ENCODE results near the gene MYF5. TPM values are rescaled to one million over a fixed set of nuclear protein-coding genes. Genes with fewer than 3 reads are reported as not detected.

Gene MYF5
- total and polyA plus RNA-seq, 9 of the 15 experiments (the other 6 are each of a cell fraction or from before 2014, with no cell fraction given), result not detected

- TF ChIP-seq AFF4 (CRISPR knock-in tag; IDR thresholded peaks at IDR 0.05) (no peak), ZNF79 (CRISPR knock-in tag; IDR thresholded peaks at IDR 0.05; ENCODE audit: low read depth) (no peak), BACH1 (tag; IDR thresholded peaks at IDR 0.05) (no peak), POLR2G (IDR thresholded peaks at IDR 0.05; ENCODE audit: low read depth, low read length) (no peak), TFAM (CRISPR knock-in tag; conservative IDR thresholded peaks at IDR 0.05) (no peak), ZFP30 (CRISPR knock-in tag; IDR thresholded peaks at IDR 0.05; ENCODE audit: borderline replicate concordance) (no peak)
These were observed 45.1 kb downstream of the MYF5 start (continued) for GRCh38 chr12:80761838-80762237.

GRCh38 chr12:80763874-80764273, 47.2 kb downstream of the MYF5 start:
- Histone ChIP-seq H4K20me1 (replicated peaks; ENCODE audit: control insufficient read depth, insufficient read depth, low read length) (no peaks in the 10 kb centered on the region), H3K79me2 (ENCODE audit: control insufficient read depth, insufficient read depth, low read length) (no peaks in the 10 kb centered on the region), H3K36me3 (ENCODE audit: control insufficient read depth, insufficient read depth, low read length) (no peaks in the 10 kb centered on the region), H3K27me3 (ENCODE audit: control insufficient read depth in 2 of 2, insufficient read depth in 2 of 2, low read length in 2 of 2) (no peaks in the 10 kb centered on the region), H3K4me1 (replicated peaks in 1 of 2; ENCODE audit: control insufficient read depth in 2 of 2, insufficient read depth in 2 of 2, low read length in 2 of 2) (no peaks in the 10 kb centered on the region), H3K9ac (ENCODE audit: insufficient read depth in 1 of 2, low read depth in 2 of 2, low read length in 2 of 2) (no peak overlapping the region), H3K27ac (ENCODE audit: extremely low read depth, low read depth, low read length) (no peak overlapping the region), H3K9me3 (replicated peaks; ENCODE audit: control insufficient read depth, insufficient read depth, low read depth, low read length) (no peaks in the 10 kb centered on the region; the same call in 1 of the 2 replicates), H3K4me2 (ENCODE audit: insufficient read depth, low read length) (no peak overlapping the region), H3K9me1 (ENCODE audit: control insufficient read depth, insufficient read depth, low read length) (no peaks in the 10 kb centered on the region), H3K4me3 (no peak overlapping the region), H2AFZ (ENCODE audit: low read depth, low read length) (no peak overlapping the region)
- 4% methylated on average over 3 of the region's 4 CpGs for WGBS (ENCODE audit: insufficient coverage, low coverage, missing lambda C conversion rate)
- DNase-seq (ENCODE audit: extremely low read depth in 1 of 4, low spot score in 3 of 4) (peak in 2 of 4 experiments; percentile 8 to 10), ATAC-seq (no peak), FAIRE-seq (no peak)
- ChIA-PET POLR2A (no interaction called here), CTCF (ENCODE audit: low intra/inter-chr PET ratio) (interaction anchor here (0.6 to 0.8 kb wide), 2 partner anchors 352 to 1208 kb away, joined by 3 read pairs; no protein-coding TSS in a partner anchor)
- intact Hi-C loops (cut with micrococcal nuclease), result no loop called here
- no peak for TF ChIP-seq FOXP4 (CRISPR knock-in tag; IDR thresholded peaks at IDR 0.05; ENCODE audit: borderline replicate concordance)
- TF ChIP-seq KDM1A (IDR thresholded peaks at IDR 0.05), result no peak
- TF ChIP-seq MTA2 (IDR thresholded peaks at IDR 0.05; ENCODE audit: low read depth), result no peak
- no peak for TF ChIP-seq ZNF699 (CRISPR knock-in tag; IDR thresholded peaks at IDR 0.05; ENCODE audit: insufficient replicate concordance)
- TF ChIP-seq CTCF (IDR thresholded peaks at IDR 0.05 in 2 of 3, conservative IDR thresholded peaks at IDR 0.05 in 1 of 3; ENCODE audit: insufficient read depth in 2 of 3, low read depth in 1 of 3, low read length in 3 of 3), result 0 out of 6 replicates have a peak, but pooled peaks of 1 of the 3 experiments have one; percentile 8
- peak in 1 of 2 experiments; percentile 17; a peak in 2 of 4 replicates for TF ChIP-seq RAD21 (CRISPR knock-in tag; conservative IDR thresholded peaks at IDR 0.05 in 1 of 2, IDR thresholded peaks at IDR 0.05 in 1 of 2)
- TF ChIP-seq NR1H2 (CRISPR knock-in tag; IDR thresholded peaks at IDR 0.05), result no peak
- no TSS peak for BruUV-seq (replicated peaks)
- in situ Hi-C loops (cut with MboI), result no loop called here

Measured in K562 (cell line).